Adrenal gland (tissue), 12 donors: Measurements from ENCODE around the gene DBI. TPM values are rescaled to one million over a fixed set of nuclear protein-coding genes. Genes with fewer than 3 reads are reported as not detected.

Source experiments
- DNase-seq, 7 donors: peaks; one replicate each; pipeline ENCODE4 v3.0.0-alpha.2; 2019 to 2020
- H3K27ac ChIP-seq, 5 donors: fragments of 200-600 bp; sonication (generic) in 4 of 5; 1 replicate in 3 of 5; 2 replicates in 2 of 5; pipeline versions ENCODE4 v1.5.1 to v1.8.0; 2016 to 2020; ENCODE audit warnings: mild to moderate bottlenecking in 1 of 5
- H3K27me3 ChIP-seq: fragments of 200-600 bp; 2 replicates; pipeline ENCODE4 v1.8.0; 2021
- H3K36me3 ChIP-seq, 2 donors: fragments of 200-600 bp; replicated peaks in 1 of 2; 1 replicate in 1 of 2; 2 replicates in 1 of 2; pipeline versions ENCODE4 v1.5.1 to v1.8.0; 2018 to 2022
- H3K4me1 ChIP-seq, 2 donors: fragments of 200-600 bp; replicated peaks in 1 of 2; 1 replicate in 1 of 2; 2 replicates in 1 of 2; pipeline versions ENCODE4 v1.5.1 to v1.8.0; 2018 to 2021
- H3K4me3 ChIP-seq, 4 donors: fragments of 200-600 bp; sonication (generic) in 3 of 4; one replicate each; pipeline ENCODE4 v1.5.1; 2016 to 2018
- H3K9me3 ChIP-seq, 3 donors: fragments of 200-600 bp; sonication (generic) in 1 of 3; replicated peaks in 1 of 3; 1 replicate in 2 of 3; 2 replicates in 1 of 3; pipeline versions ENCODE4 v1.5.1 to v1.8.0; 2016 to 2021
- POLR2A ChIP-seq, 2 donors: fragments of 450-650 bp; IDR thresholded peaks; one replicate each; pipeline ENCODE4 v1.6.1; 2017; ENCODE audit warnings: antibody characterized with exemption in 2 of 2, mild to moderate bottlenecking in 2 of 2, moderate library complexity in 1 of 2
- WGBS, 4 donors: extraction: QIAGEN DNeasy Blood & Tissue Kit in 2 of 4; methylation state at CpG; one replicate each; pipeline versions ENCODE4 v1.1.5 to v1.1.7; 2013 to 2017; 5-methylcytosine and 5-hydroxymethylcytosine counted together
- intact Hi-C, 2 donors: fragments of 100-400 bp; cut with DNase I; formaldehyde crosslinking; loops; one replicate each; pipeline versions ENCODE4 v1.14.1 to v1.15.0; 2022 to 2023
- polyA plus RNA-seq, 3 donors: library from polyadenylated mRNA; stranded (reverse); fragments of 200-250 nt in 2 of 3; fragments of 350-450 nt in 1 of 3; fragmentation: Illumina TruSeq in 1 of 3; extraction: RNeasy Lipid Tissue Mini Kit (QIAGEN cat#74804) in 1 of 3; gene quantifications; one replicate each; pipeline ENCODE4 v1.2.3, GENCODE V29; 2013 to 2014
- total RNA-seq, 9 donors: library from RNA; depleted of rRNA in 4 of 9; stranded (reverse); fragments of >200 nt in 4 of 9; fragments of 120-200 nt in 1 of 9; fragmentation: NEBNext Ultra II Directional in 1 of 9; extraction: Animal tissue kit (Norgen Biotek cat#: 25700) in 1 of 9; gene quantifications; one replicate each; pipeline versions ENCODE4 v1.1.0 to v1.2.4, GENCODE V29; 2013 to 2023
- TF ChIP-seq, protein P1 (sequence below), 6 experiments: fragments of 450-650 bp in 4 of 6; fragments of 200-600 bp in 2 of 6; sonication (generic) in 1 of 6; IDR thresholded peaks; 1 replicate in 5 of 6; 2 replicates in 1 of 6; pipeline versions ENCODE4 v1.5.1 to v1.8.0; 2016 to 2021; ENCODE audit warnings: antibody characterized with exemption in 6 of 6, mild to moderate bottlenecking in 2 of 6, moderate library complexity in 1 of 6
- donor health status: healthy with polysubstance abuse.
- donor health status: Bipolar disorder and iron deficiency.
- donor health status: DM: yes; HTN: yes; CAD: no.
- donor health status: DM: no; HTN: no; CAD: no.
- donor health status: DM: no; HTN: no; CAD: no.
- donor health status: DM: yes; HTN: yes; CAD: no.

The DBI gene
- total and polyA plus RNA-seq, 12 donors, result 32.3 to 367 (median 99.1) TPM

DNA sequence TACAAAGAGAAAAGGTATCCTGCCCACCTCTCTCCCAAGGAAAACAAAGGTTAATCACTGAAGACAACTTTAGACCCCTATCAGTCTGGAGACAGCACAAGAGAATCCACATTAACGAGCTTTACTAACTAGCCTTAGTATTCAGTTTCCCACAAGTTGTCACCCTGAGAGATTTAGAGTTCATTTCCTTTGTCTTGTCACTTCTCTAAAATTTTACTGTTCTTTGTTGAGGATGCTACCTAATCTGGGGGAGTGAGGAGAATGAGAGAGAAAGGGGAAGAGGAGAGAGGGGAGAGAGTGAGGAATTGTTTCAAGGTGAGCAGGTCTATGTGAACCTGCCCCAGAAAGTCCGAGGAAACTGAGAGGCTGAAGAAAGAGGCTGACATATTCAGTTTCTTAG is 28.5 kb upstream of the DBI start:
- H3K27ac ChIP-seq, result no peak overlapping the region
- WGBS, 4 donors, result 79 to 85% (median 84%) methylated on average over 2 of the region's 2 CpGs
- no peak for TF ChIP-seq POLR2A (IDR thresholded peaks at IDR 0.05)
- TF ChIP-seq, protein P1, sequence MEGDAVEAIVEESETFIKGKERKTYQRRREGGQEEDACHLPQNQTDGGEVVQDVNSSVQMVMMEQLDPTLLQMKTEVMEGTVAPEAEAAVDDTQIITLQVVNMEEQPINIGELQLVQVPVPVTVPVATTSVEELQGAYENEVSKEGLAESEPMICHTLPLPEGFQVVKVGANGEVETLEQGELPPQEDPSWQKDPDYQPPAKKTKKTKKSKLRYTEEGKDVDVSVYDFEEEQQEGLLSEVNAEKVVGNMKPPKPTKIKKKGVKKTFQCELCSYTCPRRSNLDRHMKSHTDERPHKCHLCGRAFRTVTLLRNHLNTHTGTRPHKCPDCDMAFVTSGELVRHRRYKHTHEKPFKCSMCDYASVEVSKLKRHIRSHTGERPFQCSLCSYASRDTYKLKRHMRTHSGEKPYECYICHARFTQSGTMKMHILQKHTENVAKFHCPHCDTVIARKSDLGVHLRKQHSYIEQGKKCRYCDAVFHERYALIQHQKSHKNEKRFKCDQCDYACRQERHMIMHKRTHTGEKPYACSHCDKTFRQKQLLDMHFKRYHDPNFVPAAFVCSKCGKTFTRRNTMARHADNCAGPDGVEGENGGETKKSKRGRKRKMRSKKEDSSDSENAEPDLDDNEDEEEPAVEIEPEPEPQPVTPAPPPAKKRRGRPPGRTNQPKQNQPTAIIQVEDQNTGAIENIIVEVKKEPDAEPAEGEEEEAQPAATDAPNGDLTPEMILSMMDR (IDR thresholded peaks at IDR 0.05), result no peak
- H3K4me3 ChIP-seq, result no peak overlapping the region
- intact Hi-C loops, result no loop called here
- H3K4me1 ChIP-seq, result peaks cover 0 to under 1% of the 10 kb centered on the region in 2 donors
- H3K27me3 ChIP-seq, result no peaks in the 10 kb centered on the region
- no peak for DNase-seq
- no peaks in the 10 kb centered on the region for H3K36me3 ChIP-seq
- H3K9me3 ChIP-seq, result no peaks in the 10 kb centered on the region

DNA sequence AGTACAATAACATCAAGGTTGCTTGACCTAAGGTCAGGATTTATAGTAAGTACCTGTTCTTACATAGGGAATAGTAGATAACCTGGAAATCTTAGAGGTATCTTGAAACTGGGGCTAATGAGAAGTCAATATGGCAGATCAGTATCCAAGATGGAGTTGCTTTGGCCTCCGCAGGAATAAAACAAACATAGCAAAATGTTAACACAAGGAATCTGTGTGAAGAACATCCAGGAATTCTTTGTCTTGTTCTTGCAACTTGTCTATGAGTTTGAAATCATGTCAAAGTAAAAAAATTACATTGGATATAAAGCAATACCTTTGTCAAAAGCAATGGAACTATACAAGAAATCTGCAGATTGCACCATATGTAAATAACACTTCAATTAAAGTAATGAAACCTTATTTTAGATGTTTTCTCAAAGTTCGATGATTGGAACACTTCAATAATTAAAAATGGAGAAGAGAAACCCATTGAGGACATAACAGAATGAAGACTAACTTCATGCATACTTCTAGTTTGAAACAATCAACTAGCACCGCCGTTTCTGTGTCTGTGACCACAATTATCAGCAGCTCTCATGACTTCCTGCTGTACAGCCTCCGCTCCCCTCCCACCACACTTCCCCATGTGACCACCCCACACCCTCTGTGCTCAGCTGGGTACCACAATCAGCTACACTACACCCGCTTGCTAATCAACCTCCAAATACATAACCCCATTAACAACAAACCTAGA is 27.8 kb upstream of the DBI start:
- no peaks in the 10 kb centered on the region for H3K36me3 ChIP-seq
- 76 to 87% (median 84%) methylated on average over 6 of the region's 6 CpGs for WGBS, 4 donors
- no peaks in the 10 kb centered on the region for H3K27me3 ChIP-seq
- no peak overlapping the region for H3K4me3 ChIP-seq
- no peak for TF ChIP-seq POLR2A (IDR thresholded peaks at IDR 0.05)
- no peaks in the 10 kb centered on the region for H3K9me3 ChIP-seq
- DNase-seq, result peak in 1 of 7 donors; percentile 13
- no peak overlapping the region for H3K27ac ChIP-seq
- no peaks in the 10 kb centered on the region for H3K4me1 ChIP-seq
- intact Hi-C loops, result no loop called here

DNA sequence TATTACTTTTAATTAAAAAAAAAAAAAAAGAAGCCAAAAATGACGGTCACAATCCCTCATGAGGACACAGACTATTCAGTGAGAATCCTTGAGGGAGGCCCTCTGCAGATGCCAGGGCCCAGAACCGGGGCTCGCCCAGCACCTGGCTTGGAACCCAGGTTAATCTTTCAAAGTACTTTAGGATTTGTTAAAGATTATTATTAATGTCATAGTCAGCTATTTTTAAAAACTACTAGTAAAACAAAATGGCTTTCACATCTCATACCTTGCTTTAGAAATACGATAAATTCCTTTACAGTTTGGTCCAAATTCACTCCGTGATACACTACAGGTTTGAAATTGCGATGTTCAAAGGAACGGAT is 27.2 kb upstream of the DBI start:
- Histone ChIP-seq H3K27ac (no peak overlapping the region), H3K4me1 (no peaks in the 10 kb centered on the region), H3K36me3 (no peaks in the 10 kb centered on the region), H3K4me3 (no peak overlapping the region), H3K27me3 (no peaks in the 10 kb centered on the region), H3K9me3 (no peaks in the 10 kb centered on the region)
- intact Hi-C loops, result no loop called here
- WGBS, 4 donors, result 91 to 95% (median 94%) methylated on average over 7 of the region's 7 CpGs
- DNase-seq, result no peak
- no peak for TF ChIP-seq POLR2A (IDR thresholded peaks at IDR 0.05)

DNA sequence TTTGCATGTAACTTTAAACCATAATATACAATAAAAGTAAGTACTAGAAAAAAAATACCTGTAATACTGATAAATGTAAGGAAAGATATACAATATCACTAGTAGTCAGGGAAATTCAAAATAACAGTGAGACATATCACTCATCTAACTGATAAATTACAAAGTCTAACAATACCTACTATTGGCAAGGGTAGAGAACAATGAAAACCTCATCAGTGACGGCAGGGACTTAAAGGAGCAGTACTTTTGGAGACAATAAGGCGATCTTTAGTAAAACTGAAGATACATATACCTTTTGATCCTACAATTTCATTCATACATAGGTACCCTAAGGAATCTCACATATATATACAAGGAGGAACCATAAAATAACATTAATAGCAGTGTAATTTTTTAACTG is 25.1 kb upstream of the DBI start:
- DNase-seq, result no peak
- Histone ChIP-seq H3K36me3 (no peaks in the 10 kb centered on the region), H3K27me3 (no peaks in the 10 kb centered on the region), H3K9me3 (no peaks in the 10 kb centered on the region), H3K4me1 (no peaks in the 10 kb centered on the region), H3K4me3 (no peak overlapping the region), H3K27ac (no peak overlapping the region)
- WGBS, 4 donors, result 79 to 98% (median 95%) methylated on average over 2 of the region's 2 CpGs
- intact Hi-C loops, result no loop called here
- no peak for TF ChIP-seq POLR2A (IDR thresholded peaks at IDR 0.05)
- TF ChIP-seq, protein P1 (IDR thresholded peaks at IDR 0.05), result no peak

DNA sequence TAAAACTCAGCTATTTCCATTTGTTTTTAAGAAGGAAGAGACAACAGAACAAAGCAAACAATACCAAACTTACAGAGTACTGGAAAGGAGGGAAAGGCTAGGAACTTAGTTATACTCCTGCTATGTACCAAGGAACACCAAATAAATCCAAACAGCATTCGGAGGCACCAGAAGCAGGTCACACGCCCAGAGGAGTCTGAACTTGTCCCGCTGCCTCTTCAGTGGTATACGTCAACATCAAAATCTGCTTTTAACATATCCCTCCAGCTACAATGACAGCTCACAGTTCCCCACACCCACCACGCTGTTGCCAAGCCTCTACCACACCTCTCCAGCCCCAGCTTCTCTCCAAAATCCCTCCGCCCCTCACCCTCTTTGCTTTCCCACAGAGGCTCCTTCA is 17.5 kb upstream of the DBI start:
- intact Hi-C loops, result no loop called here
- no peak overlapping the region for H3K4me3 ChIP-seq
- TF ChIP-seq, protein P1 (IDR thresholded peaks at IDR 0.05), result no peak
- H3K4me1 ChIP-seq, result no peaks in the 10 kb centered on the region
- 92 to 95% (median 93%) methylated on average over 6 of the region's 6 CpGs for WGBS, 4 donors
- no peak for DNase-seq
- H3K27me3 ChIP-seq, result no peaks in the 10 kb centered on the region
- H3K27ac ChIP-seq, result no peak overlapping the region
- no peaks in the 10 kb centered on the region for H3K36me3 ChIP-seq
- H3K9me3 ChIP-seq, result no peaks in the 10 kb centered on the region
